Vagina (tissue), 2 donors: Measurements from ENCODE around the gene PSMB1.

Experiments used
- POLR2A ChIP-seq, 2 donors: fragments of 450-650 bp; IDR thresholded peaks; one replicate each; pipeline ENCODE4 v1.6.1; 2017; ENCODE audit warnings: antibody characterized with exemption in 2 of 2, mild to moderate bottlenecking in 2 of 2, moderate library complexity in 2 of 2
- POLR2AphosphoS5 ChIP-seq, 2 donors: sonication (generic); formaldehyde crosslinking; IDR thresholded peaks; one replicate each; pipeline ENCODE4 v1.9.0; 2017; ENCODE audit warnings: antibody characterized with exemption in 2 of 2, mild to moderate bottlenecking in 2 of 2, low read depth in 1 of 2; ENCODE audit not compliant: insufficient read depth in 1 of 2
- TF ChIP-seq, protein P1 (sequence below), 3 experiments: fragments of 450-650 bp in 2 of 3; fragments of 200-600 bp in 1 of 3; sonication (generic) in 1 of 3; IDR thresholded peaks; one replicate each; pipeline ENCODE4 v1.5.1; 2017 to 2019; ENCODE audit warnings: antibody characterized with exemption in 3 of 3, mild to moderate bottlenecking in 2 of 3, moderate library complexity in 2 of 3

DNA sequence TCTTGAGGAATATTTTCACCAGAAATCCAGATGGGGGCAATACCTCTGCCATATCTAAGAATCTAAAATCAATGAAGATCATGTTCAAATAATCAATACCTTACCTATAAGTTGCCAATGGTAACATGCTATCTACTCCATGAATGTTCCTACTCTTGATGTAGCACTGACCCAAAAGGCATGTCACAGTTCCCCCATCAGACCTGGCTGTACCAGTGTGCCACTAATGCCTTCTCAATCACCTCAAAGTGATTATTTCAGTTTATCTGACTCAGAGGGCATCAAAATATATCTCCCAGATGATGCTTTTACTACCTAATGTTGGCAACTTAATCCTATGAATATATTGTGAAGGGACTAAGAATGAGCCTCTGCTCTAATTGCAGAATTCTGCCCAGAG, 25.8 kb upstream of the PSMB1 start:
- TF ChIP-seq, protein P1, sequence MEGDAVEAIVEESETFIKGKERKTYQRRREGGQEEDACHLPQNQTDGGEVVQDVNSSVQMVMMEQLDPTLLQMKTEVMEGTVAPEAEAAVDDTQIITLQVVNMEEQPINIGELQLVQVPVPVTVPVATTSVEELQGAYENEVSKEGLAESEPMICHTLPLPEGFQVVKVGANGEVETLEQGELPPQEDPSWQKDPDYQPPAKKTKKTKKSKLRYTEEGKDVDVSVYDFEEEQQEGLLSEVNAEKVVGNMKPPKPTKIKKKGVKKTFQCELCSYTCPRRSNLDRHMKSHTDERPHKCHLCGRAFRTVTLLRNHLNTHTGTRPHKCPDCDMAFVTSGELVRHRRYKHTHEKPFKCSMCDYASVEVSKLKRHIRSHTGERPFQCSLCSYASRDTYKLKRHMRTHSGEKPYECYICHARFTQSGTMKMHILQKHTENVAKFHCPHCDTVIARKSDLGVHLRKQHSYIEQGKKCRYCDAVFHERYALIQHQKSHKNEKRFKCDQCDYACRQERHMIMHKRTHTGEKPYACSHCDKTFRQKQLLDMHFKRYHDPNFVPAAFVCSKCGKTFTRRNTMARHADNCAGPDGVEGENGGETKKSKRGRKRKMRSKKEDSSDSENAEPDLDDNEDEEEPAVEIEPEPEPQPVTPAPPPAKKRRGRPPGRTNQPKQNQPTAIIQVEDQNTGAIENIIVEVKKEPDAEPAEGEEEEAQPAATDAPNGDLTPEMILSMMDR (IDR thresholded peaks at IDR 0.05): no peak
- no peak for TF ChIP-seq POLR2A (IDR thresholded peaks at IDR 0.05)
- no peak for TF ChIP-seq POLR2AphosphoS5 (IDR thresholded peaks at IDR 0.05; ENCODE audit: insufficient read depth in 1 of 2, low read depth in 1 of 2)
